GM18861 (cell line): ENCODE measurements around the gene NTRK3.

ENCODE experiments used
- ATAC-seq: cut with Tn5 transposase; IDR thresholded peaks from one replicate; pipeline ENCODE4 v1.9.1; 2021; ENCODE audit not compliant: unreplicated experiment

Gene NTRK3

GRCh38 chr15:88006146-88006545 is 250.4 kb downstream of the NTRK3 start:
- ATAC-seq = no peak

DNA sequence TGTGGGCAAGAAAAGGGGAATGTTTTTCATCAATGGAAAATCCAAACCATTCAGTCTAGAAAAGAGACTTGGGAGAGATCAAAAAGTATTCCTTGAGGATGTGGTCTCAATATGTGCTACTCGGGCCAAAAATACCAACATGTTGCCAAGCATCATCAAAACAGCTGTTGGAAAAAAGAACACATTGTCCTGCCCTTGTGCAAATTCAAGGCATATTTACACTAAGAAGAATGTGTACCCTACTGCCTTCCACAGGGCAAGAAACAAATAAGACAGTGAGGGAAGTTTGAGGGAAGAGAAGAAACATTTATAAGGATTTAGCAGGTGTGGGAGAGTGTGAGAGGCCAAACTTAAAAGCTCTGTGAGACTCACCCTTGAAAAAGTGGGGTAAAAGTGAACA is 252.1 kb downstream of the NTRK3 start:
- ATAC-seq = no peak

- no peak for ATAC-seq
Measured at GRCh38 chr15:88003541-88004327, 252.8 kb downstream of the NTRK3 start.

DNA sequence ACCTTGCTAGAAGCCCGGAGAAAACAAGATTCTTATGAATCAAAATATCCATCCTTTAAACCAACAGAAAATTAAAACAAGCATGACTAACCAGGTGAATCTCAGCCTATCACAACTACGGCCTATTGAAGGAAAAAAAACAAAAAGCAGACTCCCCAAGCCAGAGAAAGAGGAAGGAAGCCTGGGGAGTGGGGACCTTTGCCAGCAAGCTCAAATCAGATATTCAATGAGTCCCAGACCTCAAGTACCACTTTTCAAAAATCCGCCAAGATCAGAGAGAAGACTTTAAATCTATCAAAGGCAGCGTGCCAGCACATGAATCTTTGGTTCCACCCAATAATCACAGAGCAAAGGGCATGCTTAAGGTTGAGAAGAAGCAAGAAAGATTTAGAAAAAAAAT is 253.8 kb downstream of the NTRK3 start:
- no peak for ATAC-seq

- ATAC-seq = no peak
Measured at GRCh38 chr15:87998630-87999029, 257.9 kb downstream of the NTRK3 start.

GRCh38 chr15:87986776-87987175 is 269.8 kb downstream of the NTRK3 start:
- no peak for ATAC-seq

GRCh38 chr15:87985451-87985850 is 271.1 kb downstream of the NTRK3 start:
- ATAC-seq = no peak

DNA sequence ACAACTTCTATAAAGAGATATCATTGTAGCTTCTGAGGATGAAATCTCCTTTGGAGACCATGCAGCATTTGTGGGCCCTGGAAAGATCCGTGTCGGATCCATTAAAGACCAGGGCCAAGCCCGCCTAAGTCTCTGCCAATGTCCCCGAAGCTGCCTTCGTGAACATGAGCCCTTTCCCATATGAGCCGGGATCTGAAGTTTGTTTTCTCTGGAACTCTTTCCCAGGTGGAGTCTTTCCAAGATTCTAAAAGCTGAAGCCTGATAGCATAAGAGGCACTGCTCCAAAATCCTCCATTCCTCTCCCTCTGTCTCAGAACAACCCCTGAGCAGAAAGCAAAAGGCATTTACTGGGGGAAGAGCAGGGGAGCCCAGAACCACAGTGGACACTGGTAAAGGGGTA is 274.6 kb downstream of the NTRK3 start:
- no peak for ATAC-seq

GRCh38 chr15:87977907-87978306 is 278.6 kb downstream of the NTRK3 start:
- no peak for ATAC-seq

DNA sequence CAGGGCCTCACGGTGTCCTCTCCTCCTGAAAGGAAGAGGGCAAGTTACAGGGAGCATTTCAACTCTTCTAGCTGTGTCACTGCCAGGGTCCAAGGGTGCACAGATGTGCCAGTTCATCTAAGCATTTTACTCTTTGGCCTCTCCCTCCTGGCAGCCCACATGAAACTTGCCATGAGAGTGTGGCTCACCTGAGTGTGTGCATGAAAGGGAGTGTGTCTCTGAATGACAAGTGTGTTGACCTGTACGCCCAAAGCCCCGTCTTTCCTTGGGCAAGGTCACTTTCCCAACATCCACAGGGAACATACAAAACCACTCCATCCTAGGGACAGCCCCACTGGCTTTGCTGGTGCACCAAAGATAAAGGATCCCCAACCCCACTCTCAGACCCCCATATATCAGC is 280.0 kb downstream of the NTRK3 start:
- ATAC-seq = no peak

- no peak for ATAC-seq
Measured at GRCh38 chr15:87973501-87974215, 282.9 kb downstream of the NTRK3 start.

GRCh38 chr15:87971076-87971475 is 285.5 kb downstream of the NTRK3 start:
- ATAC-seq = no peak

DNA sequence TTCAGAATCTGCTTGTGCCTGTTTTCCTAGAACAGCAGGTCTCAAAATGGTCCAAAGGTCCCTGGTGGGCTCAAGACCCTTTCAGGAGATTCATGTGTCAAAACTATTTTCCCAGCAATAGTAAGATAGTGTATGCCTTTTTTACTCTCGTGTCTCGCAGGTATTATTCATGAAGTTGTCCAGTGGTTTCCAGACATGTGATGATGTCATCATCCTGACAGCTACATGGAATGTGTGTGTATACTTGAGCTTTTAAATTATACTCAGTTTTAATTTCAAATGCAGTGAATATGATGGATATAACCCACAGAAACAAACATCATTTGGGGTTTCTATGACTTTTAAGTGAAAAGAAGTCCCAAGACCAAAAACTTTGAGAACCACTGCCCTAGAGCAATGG is 288.6 kb downstream of the NTRK3 start:
- ATAC-seq = no peak

DNA sequence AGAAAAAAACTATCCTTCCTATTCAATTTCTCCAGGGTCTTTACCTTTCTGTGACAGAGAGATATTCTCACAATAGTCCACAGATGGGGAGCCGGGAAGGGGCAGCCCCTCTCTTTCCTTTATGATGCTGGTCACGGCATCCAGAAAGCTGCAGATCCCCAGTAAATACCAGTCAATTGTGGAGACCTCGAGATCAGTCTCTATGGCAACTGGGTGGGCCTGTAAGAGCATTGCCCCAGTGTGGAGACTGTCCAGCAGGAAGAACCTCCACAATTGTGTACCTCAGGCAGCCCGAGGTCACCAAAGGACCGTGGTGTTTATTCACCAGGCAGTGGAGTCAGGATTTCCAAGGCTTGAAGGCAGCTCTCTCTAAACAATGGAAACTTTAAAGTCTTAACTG is 291.2 kb downstream of the NTRK3 start:
- ATAC-seq = no peak

GRCh38 chr15:87962428-87962827 is 294.1 kb downstream of the NTRK3 start:
- no peak for ATAC-seq

DNA sequence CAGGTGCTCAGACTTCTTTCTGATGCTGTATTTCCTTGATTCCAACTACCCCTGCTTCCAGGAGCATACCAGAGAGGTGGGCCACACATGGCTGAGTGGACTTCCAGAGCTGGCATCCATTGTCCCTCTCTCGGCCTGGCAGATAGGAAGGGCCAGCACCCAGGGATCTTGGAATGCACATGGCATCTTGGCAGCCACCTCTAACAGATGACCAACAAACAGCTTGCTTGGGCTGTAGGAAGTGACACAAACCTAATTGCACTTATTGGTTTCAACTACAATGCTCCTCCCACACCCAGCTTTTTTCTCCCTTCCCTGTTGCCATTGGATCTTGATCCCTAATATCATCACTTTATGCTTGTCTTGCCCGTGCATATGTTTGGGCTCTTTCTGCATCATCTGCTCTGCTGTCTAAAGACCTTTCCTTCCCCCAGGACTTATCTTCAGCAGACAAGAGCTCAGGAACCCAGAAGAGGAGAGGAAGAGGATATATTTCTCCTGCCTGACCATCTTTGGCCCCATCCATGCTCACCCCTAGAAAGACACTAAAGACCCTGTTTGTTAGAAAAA is 294.6 kb downstream of the NTRK3 start:
- no peak for ATAC-seq

GRCh38 chr15:87959662-87960061 is 296.9 kb downstream of the NTRK3 start:
- no peak for ATAC-seq

DNA sequence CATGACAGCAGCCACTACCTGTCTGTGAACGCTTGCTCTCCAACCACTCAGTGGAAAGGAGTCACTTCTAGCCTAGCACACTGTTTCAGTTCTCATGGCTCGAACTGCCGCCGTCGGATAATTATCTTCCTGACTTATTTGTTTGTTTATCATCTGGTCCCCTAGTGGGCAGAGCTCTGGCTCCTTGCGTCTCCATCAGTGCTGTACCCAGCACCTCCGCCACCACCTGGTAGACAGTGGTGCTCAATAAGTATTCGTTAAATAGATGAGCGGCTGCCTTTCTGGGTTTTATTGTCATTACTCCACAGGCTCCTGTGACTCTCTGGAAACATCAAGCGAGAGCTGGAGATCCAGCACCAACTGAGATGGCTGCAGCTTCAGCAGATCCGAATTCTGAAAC is 297.5 kb downstream of the NTRK3 start:
- no peak for ATAC-seq

DNA sequence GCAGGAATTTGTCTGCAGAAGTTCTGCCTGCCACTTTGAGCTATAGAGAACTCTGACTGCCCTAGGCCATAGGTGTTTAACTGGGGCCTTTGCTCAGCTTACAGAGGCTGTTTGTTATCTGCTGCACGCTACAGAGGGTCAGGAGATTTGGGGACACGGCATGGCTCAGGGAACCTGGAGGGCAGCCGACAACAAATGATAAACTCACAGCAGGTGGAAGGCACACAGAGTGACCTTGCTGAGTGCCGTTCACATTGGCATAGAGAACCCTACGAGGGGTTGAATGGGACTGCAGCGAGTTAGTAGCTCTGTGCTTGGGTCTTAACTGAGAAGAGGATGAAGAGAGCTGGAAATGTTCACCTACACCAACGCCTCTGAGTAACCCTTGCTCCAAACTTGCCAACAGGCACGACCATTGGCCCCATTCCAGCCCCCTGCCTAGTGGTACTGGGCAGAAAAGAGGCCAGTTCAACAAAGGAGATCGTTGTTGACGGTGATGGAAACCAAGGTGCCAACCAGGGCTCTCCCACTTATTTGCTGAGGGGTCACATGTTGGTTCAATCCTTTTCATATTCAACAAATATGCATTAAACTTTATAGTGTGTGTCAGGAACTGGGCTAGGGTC is 301.1 kb downstream of the NTRK3 start:
- no peak for ATAC-seq

GRCh38 chr15:87954793-87955192 is 301.7 kb downstream of the NTRK3 start:
- ATAC-seq = no peak

- ATAC-seq = no peak
Measured at GRCh38 chr15:87952736-87953287, 303.7 kb downstream of the NTRK3 start.
